ENCODE measurements around the gene TUFM.

The TUFM gene

DNA sequence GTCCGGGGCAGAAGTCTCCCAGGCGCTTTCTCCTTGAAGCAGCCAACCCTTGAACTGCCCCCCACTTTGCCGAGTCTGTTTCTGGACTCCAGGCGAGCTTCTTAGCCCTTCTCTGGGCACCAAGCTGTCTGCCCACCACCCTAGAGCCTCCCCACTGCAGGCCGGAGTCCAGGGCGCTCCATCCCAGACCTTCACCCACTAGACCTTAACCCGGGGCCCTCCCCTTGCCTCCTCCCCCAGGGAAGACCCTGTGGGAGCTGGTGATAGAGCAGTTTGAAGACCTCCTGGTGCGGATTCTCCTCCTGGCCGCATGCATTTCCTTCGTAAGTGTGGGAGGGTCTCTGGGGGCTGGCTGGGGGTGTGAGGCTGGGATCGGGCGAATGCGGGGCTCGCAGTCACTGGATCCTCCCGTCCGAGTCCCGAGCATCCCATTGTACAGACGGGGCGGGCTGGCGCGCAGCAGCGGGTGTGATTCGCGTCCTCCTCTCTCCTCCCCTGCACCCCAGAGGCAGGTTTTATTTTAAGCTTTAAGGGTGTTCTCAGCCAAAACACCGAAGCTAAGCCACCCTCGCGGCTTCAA lies 33.2 kb upstream of the TUFM start:
- DNase-seq (ENCODE audit: low read depth, low spot score): no peak
- TF ChIP-seq, protein P1, sequence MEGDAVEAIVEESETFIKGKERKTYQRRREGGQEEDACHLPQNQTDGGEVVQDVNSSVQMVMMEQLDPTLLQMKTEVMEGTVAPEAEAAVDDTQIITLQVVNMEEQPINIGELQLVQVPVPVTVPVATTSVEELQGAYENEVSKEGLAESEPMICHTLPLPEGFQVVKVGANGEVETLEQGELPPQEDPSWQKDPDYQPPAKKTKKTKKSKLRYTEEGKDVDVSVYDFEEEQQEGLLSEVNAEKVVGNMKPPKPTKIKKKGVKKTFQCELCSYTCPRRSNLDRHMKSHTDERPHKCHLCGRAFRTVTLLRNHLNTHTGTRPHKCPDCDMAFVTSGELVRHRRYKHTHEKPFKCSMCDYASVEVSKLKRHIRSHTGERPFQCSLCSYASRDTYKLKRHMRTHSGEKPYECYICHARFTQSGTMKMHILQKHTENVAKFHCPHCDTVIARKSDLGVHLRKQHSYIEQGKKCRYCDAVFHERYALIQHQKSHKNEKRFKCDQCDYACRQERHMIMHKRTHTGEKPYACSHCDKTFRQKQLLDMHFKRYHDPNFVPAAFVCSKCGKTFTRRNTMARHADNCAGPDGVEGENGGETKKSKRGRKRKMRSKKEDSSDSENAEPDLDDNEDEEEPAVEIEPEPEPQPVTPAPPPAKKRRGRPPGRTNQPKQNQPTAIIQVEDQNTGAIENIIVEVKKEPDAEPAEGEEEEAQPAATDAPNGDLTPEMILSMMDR (IDR thresholded peaks at IDR 0.05; ENCODE audit: low read depth, low read length): no peak
- in situ Hi-C loops (cut with HindIII; ENCODE audit: low sequenced_read_pairs): no loop called here
- H3K4me3 ChIP-seq (ENCODE audit: low read depth, low read length): peak overlapping the region; percentile 70

DNA sequence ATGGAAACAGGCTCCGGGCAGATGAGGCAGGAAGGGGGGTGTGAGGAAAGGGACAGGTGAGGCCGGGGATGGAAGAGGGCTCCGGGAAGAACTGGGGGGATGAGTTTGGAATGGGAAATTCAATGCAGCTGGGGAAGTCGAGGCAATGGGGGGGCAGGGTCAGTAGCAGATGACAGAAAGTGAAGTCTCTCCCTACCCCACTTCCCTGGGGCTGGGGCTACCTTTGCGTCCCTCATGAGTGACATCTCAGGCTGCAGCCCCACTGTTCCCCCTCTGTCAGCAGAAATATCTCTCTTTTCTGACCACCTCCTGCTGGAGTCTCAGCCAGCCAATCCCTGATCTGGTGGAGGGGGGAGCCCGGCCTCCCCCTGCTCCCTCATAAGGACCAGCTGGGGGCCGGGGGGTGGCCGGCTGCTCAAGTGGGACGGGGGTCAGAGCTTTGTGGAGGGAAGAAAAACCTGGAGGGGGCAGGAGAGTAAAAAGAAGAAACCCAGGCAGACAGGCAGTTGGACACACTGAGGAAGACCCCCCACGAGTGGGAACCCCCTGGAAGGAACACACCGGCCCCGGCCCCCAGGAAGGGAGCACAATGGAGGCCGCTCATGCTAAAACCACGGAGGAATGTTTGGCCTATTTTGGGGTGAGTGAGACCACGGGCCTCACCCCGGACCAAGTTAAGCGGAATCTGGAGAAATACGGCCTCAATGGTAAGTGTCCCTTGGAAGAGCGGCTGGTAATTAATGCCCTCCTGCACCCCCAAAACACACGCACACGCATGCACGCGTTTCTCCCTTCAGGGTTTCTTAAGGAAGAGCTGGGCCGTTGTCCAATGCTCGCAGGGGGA lies 32.2 kb upstream of the TUFM start, which contains the start of gene ATP2A1:
Gene ATP2A1, plus strand, starts transcription at position 406 of the 844 bp plus-strand sequence. Its CDS starts 184 bp downstream, at position 590.
- in situ Hi-C loops (cut with HindIII; ENCODE audit: low sequenced_read_pairs): no loop called here
- no peak for DNase-seq (ENCODE audit: low read depth, low spot score)
- TF ChIP-seq, protein P1 (IDR thresholded peaks at IDR 0.05; ENCODE audit: low read depth, low read length): no peak
- peak within 1 kb of the TSS; percentile 70 for H3K4me3 ChIP-seq (ENCODE audit: low read depth, low read length)

DNA sequence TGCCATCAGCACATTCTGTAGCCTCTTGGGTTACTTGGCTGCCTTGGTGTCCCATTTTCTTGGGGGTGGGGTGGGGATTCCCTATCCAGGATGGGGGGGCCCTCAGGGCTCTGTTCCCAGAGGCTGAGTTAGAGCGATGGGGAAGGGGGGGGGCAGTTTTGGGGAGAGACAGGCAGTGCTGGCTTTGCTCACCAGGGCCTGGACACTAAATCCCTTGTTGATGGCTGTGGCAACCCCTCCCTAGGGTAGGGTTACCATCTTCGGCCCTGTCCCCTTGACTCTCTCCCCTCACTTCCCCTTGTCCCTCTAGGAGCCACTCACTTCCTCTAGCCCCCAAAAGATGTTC lies 31.5 kb upstream of the TUFM start:
- DNase-seq (ENCODE audit: low read depth, low spot score): no peak
- TF ChIP-seq, protein P1 (IDR thresholded peaks at IDR 0.05; ENCODE audit: low read depth, low read length): no peak
- in situ Hi-C loops (cut with HindIII; ENCODE audit: low sequenced_read_pairs): no loop called here
- no peak overlapping the region for H3K4me3 ChIP-seq (ENCODE audit: low read depth, low read length)

DNA sequence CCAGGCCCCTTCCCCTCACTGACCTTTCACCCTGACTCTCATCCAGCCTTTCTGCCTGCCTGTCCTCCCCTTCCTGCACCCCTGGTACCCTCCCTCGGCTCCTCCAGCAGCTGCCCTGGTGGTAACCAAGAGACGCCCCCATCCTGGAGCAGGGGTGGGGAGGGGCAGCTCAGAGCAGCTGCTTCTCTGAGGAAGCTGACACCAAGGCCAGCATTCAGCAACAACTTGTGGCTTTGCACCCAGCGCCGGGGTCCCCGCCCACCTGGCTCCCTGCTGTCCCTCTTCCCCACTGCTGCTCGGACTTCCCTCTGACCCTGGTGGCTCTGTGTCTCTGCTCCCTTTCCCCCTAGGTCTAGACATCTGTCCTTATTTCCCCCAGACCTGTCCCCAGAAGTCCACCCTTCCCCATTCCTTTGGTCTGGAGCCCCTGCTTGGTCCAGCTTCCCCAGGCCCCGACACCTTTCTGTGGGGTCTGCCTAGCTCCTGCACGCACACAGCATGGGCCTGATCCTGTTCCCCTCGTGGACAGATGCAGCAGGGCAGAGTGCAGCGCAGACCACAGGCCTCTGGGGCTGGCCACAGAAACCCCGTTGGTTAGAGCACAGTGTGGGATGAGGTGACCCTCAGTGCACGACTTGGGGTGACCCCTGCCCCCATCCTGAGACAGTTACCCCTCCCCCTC lies 31.0 kb upstream of the TUFM start:
- no peak overlapping the region for H3K4me3 ChIP-seq (ENCODE audit: low read depth, low read length)
- no peak for DNase-seq (ENCODE audit: low read depth, low spot score)
- TF ChIP-seq, protein P1 (IDR thresholded peaks at IDR 0.05; ENCODE audit: low read depth, low read length): no peak
- in situ Hi-C loops (cut with HindIII; ENCODE audit: low sequenced_read_pairs): no loop called here

DNA sequence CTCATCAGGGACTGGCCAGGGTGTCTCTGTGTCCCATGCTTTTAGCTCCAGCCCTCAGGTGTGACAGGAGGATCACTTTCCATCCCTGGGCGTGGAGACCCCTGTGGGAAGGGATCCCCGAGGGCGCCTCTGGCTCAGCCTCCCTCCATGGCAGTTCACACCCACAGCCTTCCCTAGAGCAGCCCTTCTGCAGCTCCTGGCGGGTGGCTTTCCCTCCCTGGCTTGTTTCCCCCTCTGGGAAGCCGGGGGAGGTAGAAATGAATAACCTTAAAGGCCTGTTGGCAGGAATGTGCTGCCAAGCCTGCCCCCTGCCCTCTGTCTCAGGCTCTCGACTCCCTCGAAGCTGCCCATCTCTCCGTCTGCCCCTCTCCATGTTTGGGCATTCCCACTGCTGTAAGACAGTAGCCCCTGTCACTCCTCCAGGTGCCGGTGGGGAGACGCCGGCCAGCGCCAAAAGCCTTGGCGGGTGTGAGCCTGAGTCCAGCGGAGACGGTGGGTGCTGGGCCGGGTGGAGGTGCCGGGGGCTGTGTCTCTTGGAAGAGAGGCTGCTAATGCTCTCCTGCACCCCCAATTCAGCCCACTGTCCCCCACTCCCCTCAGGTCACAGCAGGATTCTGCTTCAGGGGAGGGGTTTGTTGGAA lies 30.0 kb upstream of the TUFM start:
- in situ Hi-C loops (cut with HindIII; ENCODE audit: low sequenced_read_pairs): no loop called here
- DNase-seq (ENCODE audit: low read depth, low spot score): no peak
- no peak overlapping the region for H3K4me3 ChIP-seq (ENCODE audit: low read depth, low read length)
- TF ChIP-seq, protein P1 (IDR thresholded peaks at IDR 0.05; ENCODE audit: low read depth, low read length): no peak

Measured in astrocyte of the spinal cord (primary cell).